Calu3 (cell line): Measurements from ENCODE around the gene SLC22A31. TPM values are rescaled to one million over a fixed set of nuclear protein-coding genes. Genes with fewer than 3 reads are reported as not detected.

Source experiments
- total RNA-seq: library from RNA; stranded (reverse); gene quantifications from 2 replicates; pipeline ENCODE4 v1.2.3, GENCODE V29; 2022

Gene SLC22A31
- total RNA-seq, 1 experiment from 2014 or later, result 0.52 TPM

Other genes with a start within 250 kb of the SLC22A31 start
- gene CBFA2T3, start 223.3 kb downstream of the SLC22A31 start, total RNA-seq, result not detected in 2 replicates
- 54.9 and 58.0 TPM in 2 replicates for gene ACSF3, start 106.7 kb downstream of the SLC22A31 start, total RNA-seq
- gene CDH15, start 28.8 kb downstream of the SLC22A31 start, total RNA-seq, result not detected in 2 replicates
- gene ZNF778, start 17.2 kb upstream of the SLC22A31 start, total RNA-seq, result 15.3 and 16.6 TPM in 2 replicates